Suppressor macrophage treated with lipopolysaccharide for 1 hour (primary cell): ENCODE measurements around the gene BCAN.

Source experiments
- DNase-seq, 3 donors: peaks; one replicate each; pipeline ENCODE4 v3.0.0-alpha.2; 2020 to 2022

Gene BCAN

DNA sequence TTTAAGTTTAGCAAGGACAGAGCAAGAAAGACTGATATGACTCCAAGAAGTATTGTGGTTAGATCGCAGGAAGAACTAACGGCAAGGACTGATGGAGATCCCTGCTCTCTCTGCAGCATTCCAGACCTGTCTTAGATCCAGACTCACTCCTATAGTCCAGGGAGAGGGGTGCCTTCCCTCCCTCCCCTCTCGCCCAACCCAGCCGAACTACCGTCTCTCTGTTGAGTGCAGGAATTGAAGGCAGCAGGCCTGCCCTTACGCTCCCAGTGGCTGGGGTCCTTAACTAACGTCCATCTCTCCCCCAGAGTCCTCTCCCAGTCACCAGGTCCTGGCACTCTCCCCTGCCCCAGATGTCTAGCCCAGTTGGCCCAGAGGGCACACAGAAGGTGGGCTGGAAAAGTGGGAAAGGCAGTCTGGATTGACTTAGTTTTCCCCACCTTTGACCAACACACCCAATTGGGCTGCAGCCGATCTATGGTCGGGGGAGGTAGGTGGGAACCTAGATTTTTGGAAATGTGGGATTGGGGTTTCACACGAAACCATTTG is 62.3 kb downstream of the BCAN start:
- no peak for DNase-seq

- peak; percentile 77 to 81 (median 78) for DNase-seq
These were observed 63.0 kb downstream of the BCAN start for GRCh38 chr1:156704930-156705320.

DNA sequence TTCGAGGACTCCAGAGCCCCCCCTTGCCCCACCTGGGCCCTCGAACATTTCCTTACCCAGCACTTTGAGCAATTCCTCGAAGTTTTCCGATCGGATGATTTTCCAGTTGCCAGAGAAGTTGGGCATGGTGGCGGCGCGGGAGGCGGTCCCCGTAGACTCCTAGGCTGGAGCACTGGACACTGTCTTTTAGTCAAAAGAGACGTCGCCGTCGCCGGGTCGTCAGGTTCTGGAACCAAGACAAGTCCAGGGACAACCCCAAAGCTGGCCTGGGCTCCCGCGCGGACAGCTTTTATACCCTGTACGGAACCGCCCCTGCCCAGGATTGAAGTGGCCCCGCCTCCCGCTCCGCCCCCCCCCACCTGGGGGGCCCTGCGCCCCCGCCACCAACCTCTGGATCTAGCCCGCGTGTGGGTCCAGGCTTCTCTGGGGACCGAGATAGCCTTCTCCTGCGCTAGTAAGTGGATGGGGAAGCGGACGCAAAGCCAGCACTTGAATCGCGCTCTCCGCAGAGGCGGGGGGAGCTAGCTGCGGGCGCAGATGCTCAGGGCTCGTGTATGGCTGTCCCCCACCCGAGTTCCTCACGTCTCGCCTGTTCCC is 63.5 kb downstream of the BCAN start, which contains the start of gene CRABP2:
Gene CRABP2 (minus strand): TSS at position 263 of the 597 bp plus-strand sequence. CDS start 137 bp downstream, at position 126.
- DNase-seq: peak; percentile 37 to 55 (median 47)

- peak; percentile 69 to 90 (median 76) for DNase-seq
These were observed 64.2 kb downstream of the BCAN start for GRCh38 chr1:156705918-156706656.

DNA sequence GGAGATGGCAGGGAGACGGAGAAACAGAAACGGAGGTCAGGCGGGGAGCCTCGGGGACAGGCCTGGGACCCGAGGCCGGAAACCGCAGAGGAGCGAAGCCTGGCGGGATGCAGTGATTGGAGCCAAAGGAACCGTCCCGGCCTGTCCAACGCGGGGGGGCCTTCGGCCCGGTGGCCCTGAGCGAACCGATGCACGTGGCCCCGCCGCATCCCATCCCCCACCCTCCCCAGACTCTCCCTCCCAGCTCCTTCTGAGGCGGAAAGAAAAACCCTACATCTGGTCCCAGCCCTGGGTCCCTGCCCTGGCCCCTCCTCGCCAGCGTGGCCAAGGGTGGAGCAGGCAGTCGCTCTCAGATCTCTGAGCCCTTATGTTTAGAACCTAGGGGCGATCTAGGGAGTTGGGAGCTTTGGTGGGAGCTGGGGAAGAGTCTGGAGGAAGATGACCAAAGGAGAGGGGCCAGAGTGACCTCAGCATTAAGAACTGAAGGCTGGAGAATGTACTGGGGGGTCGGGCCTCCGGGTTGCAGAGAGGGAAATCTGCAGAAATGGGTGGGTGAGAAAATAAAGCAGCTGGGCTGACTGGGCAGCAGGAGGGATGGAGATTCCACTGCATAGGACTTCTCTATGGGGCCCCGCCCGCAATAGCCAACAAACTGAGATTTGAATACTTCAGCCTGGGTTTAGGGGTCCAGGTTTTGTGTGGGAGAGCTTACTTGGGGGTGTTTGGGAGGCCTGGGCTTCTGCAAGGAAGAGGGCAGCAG is 64.9 kb downstream of the BCAN start:
- no peak for DNase-seq

- DNase-seq: no peak
These were observed 65.7 kb downstream of the BCAN start for GRCh38 chr1:156707417-156708217.

DNA sequence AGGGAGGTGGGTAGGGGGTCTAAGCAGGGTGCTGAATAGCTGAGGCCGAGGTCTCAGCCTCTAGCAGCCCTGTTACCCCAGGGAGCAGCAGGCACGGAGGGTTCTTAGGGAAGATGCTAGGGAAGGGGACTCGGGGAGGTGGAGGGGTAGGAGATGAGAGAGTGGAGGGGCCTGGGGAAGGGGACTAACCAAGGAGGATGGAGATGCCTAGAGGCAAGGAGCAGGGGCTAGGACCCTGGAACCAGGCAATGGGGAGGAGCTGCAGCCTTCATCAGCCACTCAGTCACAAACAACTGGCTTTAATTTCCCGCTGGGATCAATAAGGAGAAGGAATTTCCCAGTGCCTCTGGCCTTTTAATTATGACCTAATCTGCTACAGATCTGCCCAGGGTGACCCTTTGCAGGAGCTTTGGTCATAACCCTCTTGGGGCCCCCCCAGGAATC is 66.3 kb downstream of the BCAN start:
- no peak for DNase-seq

DNA sequence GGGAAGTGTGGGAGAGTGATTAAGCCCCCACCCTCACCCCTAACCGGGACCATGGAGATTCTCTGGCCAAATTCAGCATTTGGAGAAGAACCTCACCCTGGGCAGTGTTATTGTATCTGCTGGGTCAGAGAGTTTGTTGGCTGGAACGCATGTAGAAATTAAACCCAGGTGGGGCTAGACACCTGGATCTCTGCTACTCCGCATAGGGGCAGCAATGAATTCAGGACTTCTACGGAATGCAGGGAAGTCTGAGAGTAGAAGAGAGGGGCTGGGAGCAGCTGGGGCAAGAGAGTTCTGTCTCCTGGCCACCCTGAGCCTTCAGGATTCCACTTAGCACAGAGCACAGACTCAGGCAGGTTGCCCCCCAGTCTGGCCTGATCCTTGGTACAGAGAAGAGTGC is 67.1 kb downstream of the BCAN start:
- no peak for DNase-seq
